ENCODE measurements around the gene NTNG1. TPM values are rescaled to one million over a fixed set of nuclear protein-coding genes. Genes with fewer than 3 reads are reported as not detected.

Gene NTNG1
- total RNA-seq, 2 experiments from 2014 or later = not detected

- Histone ChIP-seq H3K4me3 (ENCODE audit: low read length) (no peak overlapping the region), H3K36me3 (ENCODE audit: insufficient read depth, low read length) (no peaks in the 10 kb centered on the region), H3K27ac (ENCODE audit: low read depth in 1 of 2, low read length in 2 of 2) (no peak overlapping the region), H3K4me1 (ENCODE audit: insufficient read depth, low read length) (no peaks in the 10 kb centered on the region), H3K9me3 (ENCODE audit: control insufficient read depth in 1 of 2, insufficient read depth in 1 of 2, low read length in 2 of 2) (no peaks in the 10 kb centered on the region), H3K27me3 (ENCODE audit: control insufficient read depth in 1 of 2, insufficient read depth in 2 of 2, low read length in 2 of 2) (no peaks in the 10 kb centered on the region)
- Mint-ChIP-seq H3K27ac (no peak overlapping the region), H3K9me3 (no peaks in the 10 kb centered on the region), H3K4me3 (no peak overlapping the region), H3K36me3 (ENCODE audit: low read depth) (no peaks in the 10 kb centered on the region), H3K27me3 (peaks cover 11% of the 10 kb centered on the region), H3K4me1 (ENCODE audit: low read depth) (no peaks in the 10 kb centered on the region)
- ChIA-PET POLR2A (no interaction called here), CTCF (no interaction called here)
- ATAC-seq (ENCODE audit: poor library complexity) (no peak), DNase-seq (no peak)
- intact Hi-C loops (cut with DNase I, micrococcal nuclease) = no loop called here
- TF ChIP-seq, protein P1, sequence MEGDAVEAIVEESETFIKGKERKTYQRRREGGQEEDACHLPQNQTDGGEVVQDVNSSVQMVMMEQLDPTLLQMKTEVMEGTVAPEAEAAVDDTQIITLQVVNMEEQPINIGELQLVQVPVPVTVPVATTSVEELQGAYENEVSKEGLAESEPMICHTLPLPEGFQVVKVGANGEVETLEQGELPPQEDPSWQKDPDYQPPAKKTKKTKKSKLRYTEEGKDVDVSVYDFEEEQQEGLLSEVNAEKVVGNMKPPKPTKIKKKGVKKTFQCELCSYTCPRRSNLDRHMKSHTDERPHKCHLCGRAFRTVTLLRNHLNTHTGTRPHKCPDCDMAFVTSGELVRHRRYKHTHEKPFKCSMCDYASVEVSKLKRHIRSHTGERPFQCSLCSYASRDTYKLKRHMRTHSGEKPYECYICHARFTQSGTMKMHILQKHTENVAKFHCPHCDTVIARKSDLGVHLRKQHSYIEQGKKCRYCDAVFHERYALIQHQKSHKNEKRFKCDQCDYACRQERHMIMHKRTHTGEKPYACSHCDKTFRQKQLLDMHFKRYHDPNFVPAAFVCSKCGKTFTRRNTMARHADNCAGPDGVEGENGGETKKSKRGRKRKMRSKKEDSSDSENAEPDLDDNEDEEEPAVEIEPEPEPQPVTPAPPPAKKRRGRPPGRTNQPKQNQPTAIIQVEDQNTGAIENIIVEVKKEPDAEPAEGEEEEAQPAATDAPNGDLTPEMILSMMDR (IDR thresholded peaks at IDR 0.05) = no peak
These were observed 384.3 kb downstream of the NTNG1 start for GRCh38 chr1:107525145-107525544.

DNA sequence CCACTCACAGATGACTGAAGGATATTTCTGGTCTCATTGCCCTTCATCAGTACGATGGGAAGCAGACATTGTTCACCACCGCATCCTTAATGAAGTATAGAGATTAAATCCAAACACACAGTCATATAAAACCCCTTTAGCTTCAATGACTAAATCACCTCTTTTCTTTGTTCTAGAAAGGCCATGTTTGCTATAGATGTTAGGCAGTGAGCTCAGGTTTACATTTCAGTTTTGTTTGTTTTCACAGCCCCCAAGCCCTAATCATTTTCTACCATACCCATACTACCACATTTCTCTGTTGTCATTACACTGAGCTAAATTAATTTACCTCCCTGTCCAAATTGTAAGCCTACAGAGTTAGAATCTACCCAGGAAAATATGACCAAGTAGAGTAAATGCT lies 385.1 kb downstream of the NTNG1 start:
- ATAC-seq (ENCODE audit: poor library complexity) (no peak), DNase-seq (no peak)
- CTCF ChIA-PET = no interaction called here
- Mint-ChIP-seq H3K9me3 (no peaks in the 10 kb centered on the region), H3K27me3 (peaks cover 11% of the 10 kb centered on the region), H3K4me1 (ENCODE audit: low read depth) (no peaks in the 10 kb centered on the region), H3K36me3 (ENCODE audit: low read depth) (no peaks in the 10 kb centered on the region), H3K4me3 (no peak overlapping the region), H3K27ac (no peak overlapping the region)
- H3K9me3 ChIP-seq (ENCODE audit: control insufficient read depth in 1 of 2, insufficient read depth in 1 of 2, low read length in 2 of 2) = no peaks in the 10 kb centered on the region
- H3K36me3 ChIP-seq (ENCODE audit: insufficient read depth, low read length) = no peaks in the 10 kb centered on the region
- no peaks in the 10 kb centered on the region for H3K27me3 ChIP-seq (ENCODE audit: control insufficient read depth in 1 of 2, insufficient read depth in 2 of 2, low read length in 2 of 2)
- no peak overlapping the region for H3K27ac ChIP-seq (ENCODE audit: low read depth in 1 of 2, low read length in 2 of 2)
- H3K4me1 ChIP-seq (ENCODE audit: insufficient read depth, low read length) = no peaks in the 10 kb centered on the region
- H3K4me3 ChIP-seq (ENCODE audit: low read length) = no peak overlapping the region
- intact Hi-C loops (cut with DNase I, micrococcal nuclease) = no loop called here
- TF ChIP-seq, protein P1 (IDR thresholded peaks at IDR 0.05) = no peak
- POLR2A ChIA-PET = no interaction called here

GRCh38 chr1:107526524-107527198 lies 385.8 kb downstream of the NTNG1 start:
- H3K4me1 ChIP-seq (ENCODE audit: insufficient read depth, low read length) = no peaks in the 10 kb centered on the region
- Mint-ChIP-seq H3K27me3 (peaks cover 11% of the 10 kb centered on the region), H3K27ac (no peak overlapping the region), H3K36me3 (ENCODE audit: low read depth) (no peaks in the 10 kb centered on the region), H3K9me3 (no peaks in the 10 kb centered on the region), H3K4me3 (no peak overlapping the region), H3K4me1 (ENCODE audit: low read depth) (no peaks in the 10 kb centered on the region)
- TF ChIP-seq, protein P1 (IDR thresholded peaks at IDR 0.05) = no peak
- H3K4me3 ChIP-seq (ENCODE audit: low read length) = no peak overlapping the region
- ATAC-seq (ENCODE audit: poor library complexity) (no peak), DNase-seq (no peak)
- H3K36me3 ChIP-seq (ENCODE audit: insufficient read depth, low read length) = no peaks in the 10 kb centered on the region
- intact Hi-C loops (cut with DNase I, micrococcal nuclease) = no loop called here
- ChIA-PET POLR2A (no interaction called here), CTCF (no interaction called here)
- H3K9me3 ChIP-seq (ENCODE audit: control insufficient read depth in 1 of 2, insufficient read depth in 1 of 2, low read length in 2 of 2) = no peaks in the 10 kb centered on the region
- no peaks in the 10 kb centered on the region for H3K27me3 ChIP-seq (ENCODE audit: control insufficient read depth in 1 of 2, insufficient read depth in 2 of 2, low read length in 2 of 2)
- H3K27ac ChIP-seq (ENCODE audit: low read depth in 1 of 2, low read length in 2 of 2) = no peak overlapping the region

All from CD4-positive, alpha-beta T cell (primary cell).